ENCODE data around the gene WDR1. TPM values are rescaled to one million over a fixed set of nuclear protein-coding genes. Genes with fewer than 3 reads are reported as not detected.

WDR1 gene
- total RNA-seq, 3 donors from 2014 or later (not counting 1 experiment from before 2014, with no cell fraction given), result 411 to 477 (median 468) TPM

- H3K27ac ChIP-seq (ENCODE audit: low read length), result peak overlapping the region; percentile 66
- peaks cover 56% of the 10 kb centered on the region for H3K36me3 ChIP-seq (ENCODE audit: control insufficient read depth, insufficient read depth, low read length)
- H3K4me3 ChIP-seq (ENCODE audit: low read length), result no peak overlapping the region
- Mint-ChIP-seq H3K36me3 (no peaks in the 10 kb centered on the region), H3K27me3 (ENCODE audit: low read depth in 2 of 2) (no peaks in the 10 kb centered on the region), H3K4me3 (peak overlapping the region; percentile 76), H3K27ac (peak overlapping the region; percentile 82 to 99), H3K9me3 (no peaks in the 10 kb centered on the region), H3K4me1 (peaks cover 89 to 99% of the 10 kb centered on the region in 2 donors)
- DNase-seq (no peak), ATAC-seq (no peak)
- peaks cover 88% of the 10 kb centered on the region for H3K4me1 ChIP-seq (ENCODE audit: control insufficient read depth, insufficient read depth, low read length)
- intact Hi-C loops (cut with micrococcal nuclease), result no loop called here
- no peak for TF ChIP-seq CTCF (IDR thresholded peaks at IDR 0.05)
- no peaks in the 10 kb centered on the region for H3K27me3 ChIP-seq (ENCODE audit: control insufficient read depth, insufficient read depth, low read length)
- H3K9me3 ChIP-seq (ENCODE audit: control insufficient read depth, insufficient read depth, low read length), result no peaks in the 10 kb centered on the region
- 82% methylated on average over 19 of the region's 19 CpGs for WGBS (ENCODE audit: insufficient coverage)
Measured at GRCh38 chr4:10107111-10108091, 9.2 kb downstream of the WDR1 start.

- Mint-ChIP-seq H3K9me3 (no peaks in the 10 kb centered on the region), H3K27me3 (ENCODE audit: low read depth in 2 of 2) (no peaks in the 10 kb centered on the region), H3K4me1 (peaks cover 91 to 99% of the 10 kb centered on the region in 2 donors), H3K27ac (peak overlapping the region; percentile 82 to 99), H3K4me3 (peak overlapping the region; percentile 64), H3K36me3 (no peaks in the 10 kb centered on the region)
- TF ChIP-seq CTCF (IDR thresholded peaks at IDR 0.05), result no peak
- no peaks in the 10 kb centered on the region for H3K9me3 ChIP-seq (ENCODE audit: control insufficient read depth, insufficient read depth, low read length)
- H3K4me1 ChIP-seq (ENCODE audit: control insufficient read depth, insufficient read depth, low read length), result peaks cover 90% of the 10 kb centered on the region
- no peaks in the 10 kb centered on the region for H3K27me3 ChIP-seq (ENCODE audit: control insufficient read depth, insufficient read depth, low read length)
- 34% methylated on average over 12 of the region's 13 CpGs for WGBS (ENCODE audit: insufficient coverage)
- intact Hi-C loops (cut with micrococcal nuclease), result loop anchor here (1.0 kb wide), 2 partner anchors 10 kb away; partner anchors contain the start of gene WDR1
- H3K27ac ChIP-seq (ENCODE audit: low read length), result peak overlapping the region; percentile 66
- ATAC-seq, result peak; percentile 87 to 92 (median 90)
- peak; percentile 63 to 78 for DNase-seq
- H3K36me3 ChIP-seq (ENCODE audit: control insufficient read depth, insufficient read depth, low read length), result peaks cover 56% of the 10 kb centered on the region
- H3K4me3 ChIP-seq (ENCODE audit: low read length), result no peak overlapping the region
Measured at GRCh38 chr4:10106421-10107039, 10.1 kb downstream of the WDR1 start.

- intact Hi-C loops (cut with micrococcal nuclease), result loop anchor here (1.0 kb wide), 2 partner anchors 10 kb away; partner anchors contain the start of gene WDR1
- peak overlapping the region; percentile 66 for H3K27ac ChIP-seq (ENCODE audit: low read length)
- TF ChIP-seq CTCF (IDR thresholded peaks at IDR 0.05), result no peak
- H3K9me3 ChIP-seq (ENCODE audit: control insufficient read depth, insufficient read depth, low read length), result no peaks in the 10 kb centered on the region
- Mint-ChIP-seq H3K36me3 (no peaks in the 10 kb centered on the region), H3K27ac (peak overlapping the region; percentile 82 to 99), H3K9me3 (no peaks in the 10 kb centered on the region), H3K27me3 (ENCODE audit: low read depth in 2 of 2) (no peaks in the 10 kb centered on the region), H3K4me1 (peaks cover 91 to 99% of the 10 kb centered on the region in 2 donors), H3K4me3 (peak overlapping the region; percentile 70)
- peaks cover 52% of the 10 kb centered on the region for H3K36me3 ChIP-seq (ENCODE audit: control insufficient read depth, insufficient read depth, low read length)
- H3K4me3 ChIP-seq (ENCODE audit: low read length), result no peak overlapping the region
- no peak for ATAC-seq
- H3K4me1 ChIP-seq (ENCODE audit: control insufficient read depth, insufficient read depth, low read length), result peaks cover 90% of the 10 kb centered on the region
- DNase-seq, result no peak
- WGBS (ENCODE audit: insufficient coverage), result no CpG with 5 or more reads among the region's 4 CpGs
- H3K27me3 ChIP-seq (ENCODE audit: control insufficient read depth, insufficient read depth, low read length), result no peaks in the 10 kb centered on the region
Measured at GRCh38 chr4:10105920-10106319, 10.7 kb downstream of the WDR1 start.

Measured in natural killer cell (primary cell).